ENCODE data around the gene TP53TG5.

TP53TG5 gene

DNA sequence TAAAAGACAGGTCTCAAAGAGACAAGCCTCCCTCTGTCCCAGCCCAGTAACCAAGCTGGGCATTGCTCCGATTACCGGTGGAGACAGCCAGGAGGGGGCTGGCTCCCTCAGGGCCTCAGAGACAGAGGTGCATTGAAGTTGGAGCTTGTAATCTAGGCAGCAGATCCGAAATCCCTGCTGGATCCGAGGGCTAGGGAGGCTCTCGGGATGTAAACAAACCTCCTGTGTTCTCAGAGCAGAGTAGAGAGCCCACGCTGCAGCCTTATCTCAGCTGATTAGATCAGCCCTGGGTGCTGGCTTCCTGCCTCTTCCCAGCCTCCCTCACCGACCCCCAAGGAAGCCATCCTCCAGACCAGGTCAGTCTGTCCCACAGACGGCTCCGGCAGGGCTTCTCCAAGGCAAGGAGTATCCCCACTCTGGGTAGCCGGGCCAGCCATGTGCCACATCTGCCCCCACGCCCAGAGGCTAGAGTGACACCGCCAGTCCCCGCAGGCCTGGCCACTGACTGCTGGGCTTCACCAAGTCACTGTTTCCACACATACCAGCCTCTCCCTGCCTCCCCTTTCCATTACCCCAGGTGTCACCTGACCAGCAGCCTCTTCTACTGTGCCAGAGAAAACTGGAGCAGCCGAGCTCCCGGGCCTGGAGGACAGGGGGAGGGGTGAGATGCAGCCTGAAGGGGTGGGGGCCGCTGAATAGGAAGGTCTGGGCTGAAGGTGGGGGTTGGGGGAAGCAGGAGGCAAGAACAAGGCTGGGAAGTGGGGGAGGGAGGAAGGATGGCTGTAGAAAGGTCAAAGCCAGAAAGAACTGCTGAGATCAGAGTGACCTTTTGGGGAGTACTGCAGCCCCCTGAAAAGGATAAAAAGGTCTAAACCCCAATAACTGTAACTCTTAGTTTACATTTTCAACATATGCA is 35.9 kb downstream of the TP53TG5 start (continued):
- TF ChIP-seq ZNF701 (tag by site-specific recombination; IDR thresholded peaks at IDR 0.05) (no peak), ZNF830 (tag by site-specific recombination; IDR thresholded peaks at IDR 0.05; ENCODE audit: low read depth) (no peak), ZNF19 (tag by site-specific recombination; IDR thresholded peaks at IDR 0.05; ENCODE audit: low read depth) (no peak), ZNF529 (tag by site-specific recombination; IDR thresholded peaks at IDR 0.05; ENCODE audit: insufficient replicate concordance) (no peak), REPIN1 (tag by site-specific recombination; IDR thresholded peaks at IDR 0.05; ENCODE audit: low read depth) (no peak), ZNF37A (tag by site-specific recombination; IDR thresholded peaks at IDR 0.05) (no peak), ZBTB48 (tag by site-specific recombination; IDR thresholded peaks at IDR 0.05) (peak; percentile 81), ZNF366 (tag by site-specific recombination; conservative IDR thresholded peaks at IDR 0.05) (0 out of 2 replicates have a peak, but pooled peaks have one; percentile 14), ZNF280C (tag by site-specific recombination; IDR thresholded peaks at IDR 0.05) (no peak), ZNF473 (tag by site-specific recombination; IDR thresholded peaks at IDR 0.05) (no peak), ZNF114 (tag by site-specific recombination; IDR thresholded peaks at IDR 0.05) (no peak), ZNF394 (tag by site-specific recombination; IDR thresholded peaks at IDR 0.05; ENCODE audit: borderline replicate concordance) (peak; percentile 83; the same call in 1 of the 2 replicates), SCRT1 (tag by site-specific recombination; IDR thresholded peaks at IDR 0.05; ENCODE audit: borderline replicate concordance) (no peak), KLF7 (tag by site-specific recombination; IDR thresholded peaks at IDR 0.05; ENCODE audit: borderline replicate concordance) (no peak), HOXA7 (CRISPR knock-in tag; IDR thresholded peaks at IDR 0.05; ENCODE audit: borderline replicate concordance) (no peak), IKZF3 (tag by site-specific recombination; IDR thresholded peaks at IDR 0.05) (peak; percentile 29; the same call in 1 of the 2 replicates), ZNF112 (tag by site-specific recombination; IDR thresholded peaks at IDR 0.05) (no peak), ZNF610 (tag by site-specific recombination; IDR thresholded peaks at IDR 0.05; ENCODE audit: borderline replicate concordance) (no peak), ZBTB7A (tag by site-specific recombination; IDR thresholded peaks at IDR 0.05; ENCODE audit: low read depth) (no peak), ZNF391 (tag by site-specific recombination; IDR thresholded peaks at IDR 0.05; ENCODE audit: borderline replicate concordance, low read depth) (no peak), ZNF521 (tag by site-specific recombination; IDR thresholded peaks at IDR 0.05) (no peak), ZNF624 (tag by site-specific recombination; IDR thresholded peaks at IDR 0.05) (no peak), ZNF423 (tag by site-specific recombination; IDR thresholded peaks at IDR 0.05) (no peak), ZNF776 (tag by site-specific recombination; IDR thresholded peaks at IDR 0.05; ENCODE audit: borderline replicate concordance) (no peak)
- TF ChIP-seq, protein P1, sequence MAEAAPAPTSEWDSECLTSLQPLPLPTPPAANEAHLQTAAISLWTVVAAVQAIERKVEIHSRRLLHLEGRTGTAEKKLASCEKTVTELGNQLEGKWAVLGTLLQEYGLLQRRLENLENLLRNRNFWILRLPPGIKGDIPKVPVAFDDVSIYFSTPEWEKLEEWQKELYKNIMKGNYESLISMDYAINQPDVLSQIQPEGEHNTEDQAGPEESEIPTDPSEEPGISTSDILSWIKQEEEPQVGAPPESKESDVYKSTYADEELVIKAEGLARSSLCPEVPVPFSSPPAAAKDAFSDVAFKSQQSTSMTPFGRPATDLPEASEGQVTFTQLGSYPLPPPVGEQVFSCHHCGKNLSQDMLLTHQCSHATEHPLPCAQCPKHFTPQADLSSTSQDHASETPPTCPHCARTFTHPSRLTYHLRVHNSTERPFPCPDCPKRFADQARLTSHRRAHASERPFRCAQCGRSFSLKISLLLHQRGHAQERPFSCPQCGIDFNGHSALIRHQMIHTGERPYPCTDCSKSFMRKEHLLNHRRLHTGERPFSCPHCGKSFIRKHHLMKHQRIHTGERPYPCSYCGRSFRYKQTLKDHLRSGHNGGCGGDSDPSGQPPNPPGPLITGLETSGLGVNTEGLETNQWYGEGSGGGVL (tag by site-specific recombination; IDR thresholded peaks at IDR 0.05) = peak; percentile 74
- TF ChIP-seq, protein P2, sequence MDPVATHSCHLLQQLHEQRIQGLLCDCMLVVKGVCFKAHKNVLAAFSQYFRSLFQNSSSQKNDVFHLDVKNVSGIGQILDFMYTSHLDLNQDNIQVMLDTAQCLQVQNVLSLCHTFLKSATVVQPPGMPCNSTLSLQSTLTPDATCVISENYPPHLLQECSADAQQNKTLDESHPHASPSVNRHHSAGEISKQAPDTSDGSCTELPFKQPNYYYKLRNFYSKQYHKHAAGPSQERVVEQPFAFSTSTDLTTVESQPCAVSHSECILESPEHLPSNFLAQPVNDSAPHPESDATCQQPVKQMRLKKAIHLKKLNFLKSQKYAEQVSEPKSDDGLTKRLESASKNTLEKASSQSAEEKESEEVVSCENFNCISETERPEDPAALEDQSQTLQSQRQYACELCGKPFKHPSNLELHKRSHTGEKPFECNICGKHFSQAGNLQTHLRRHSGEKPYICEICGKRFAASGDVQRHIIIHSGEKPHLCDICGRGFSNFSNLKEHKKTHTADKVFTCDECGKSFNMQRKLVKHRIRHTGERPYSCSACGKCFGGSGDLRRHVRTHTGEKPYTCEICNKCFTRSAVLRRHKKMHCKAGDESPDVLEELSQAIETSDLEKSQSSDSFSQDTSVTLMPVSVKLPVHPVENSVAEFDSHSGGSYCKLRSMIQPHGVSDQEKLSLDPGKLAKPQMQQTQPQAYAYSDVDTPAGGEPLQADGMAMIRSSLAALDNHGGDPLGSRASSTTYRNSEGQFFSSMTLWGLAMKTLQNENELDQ (tag by site-specific recombination; IDR thresholded peaks at IDR 0.05; ENCODE audit: low read depth) = no peak
- TF ChIP-seq, protein P3, sequence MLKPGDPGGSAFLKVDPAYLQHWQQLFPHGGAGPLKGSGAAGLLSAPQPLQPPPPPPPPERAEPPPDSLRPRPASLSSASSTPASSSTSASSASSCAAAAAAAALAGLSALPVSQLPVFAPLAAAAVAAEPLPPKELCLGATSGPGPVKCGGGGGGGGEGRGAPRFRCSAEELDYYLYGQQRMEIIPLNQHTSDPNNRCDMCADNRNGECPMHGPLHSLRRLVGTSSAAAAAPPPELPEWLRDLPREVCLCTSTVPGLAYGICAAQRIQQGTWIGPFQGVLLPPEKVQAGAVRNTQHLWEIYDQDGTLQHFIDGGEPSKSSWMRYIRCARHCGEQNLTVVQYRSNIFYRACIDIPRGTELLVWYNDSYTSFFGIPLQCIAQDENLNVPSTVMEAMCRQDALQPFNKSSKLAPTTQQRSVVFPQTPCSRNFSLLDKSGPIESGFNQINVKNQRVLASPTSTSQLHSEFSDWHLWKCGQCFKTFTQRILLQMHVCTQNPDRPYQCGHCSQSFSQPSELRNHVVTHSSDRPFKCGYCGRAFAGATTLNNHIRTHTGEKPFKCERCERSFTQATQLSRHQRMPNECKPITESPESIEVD (tag by site-specific recombination; IDR thresholded peaks at IDR 0.05) = no peak
- TF ChIP-seq, protein P4, sequence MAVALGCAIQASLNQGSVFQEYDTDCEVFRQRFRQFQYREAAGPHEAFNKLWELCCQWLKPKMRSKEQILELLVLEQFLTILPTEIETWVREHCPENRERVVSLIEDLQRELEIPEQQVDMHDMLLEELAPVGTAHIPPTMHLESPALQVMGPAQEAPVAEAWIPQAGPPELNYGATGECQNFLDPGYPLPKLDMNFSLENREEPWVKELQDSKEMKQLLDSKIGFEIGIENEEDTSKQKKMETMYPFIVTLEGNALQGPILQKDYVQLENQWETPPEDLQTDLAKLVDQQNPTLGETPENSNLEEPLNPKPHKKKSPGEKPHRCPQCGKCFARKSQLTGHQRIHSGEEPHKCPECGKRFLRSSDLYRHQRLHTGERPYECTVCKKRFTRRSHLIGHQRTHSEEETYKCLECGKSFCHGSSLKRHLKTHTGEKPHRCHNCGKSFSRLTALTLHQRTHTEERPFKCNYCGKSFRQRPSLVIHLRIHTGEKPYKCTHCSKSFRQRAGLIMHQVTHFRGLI (tag by site-specific recombination; IDR thresholded peaks at IDR 0.05) = peak; percentile 75; the same call in 1 of the 2 replicates

Data from HEK293 (cell line).